GM19240 (cell line): ENCODE measurements around the gene CHD1.

Source experiments
- DNase-seq: peaks from one replicate; pipeline ENCODE4 v3.0.0; 2011; ENCODE audit warnings: low spot score; ENCODE audit not compliant: insufficient read length

Gene CHD1

DNA sequence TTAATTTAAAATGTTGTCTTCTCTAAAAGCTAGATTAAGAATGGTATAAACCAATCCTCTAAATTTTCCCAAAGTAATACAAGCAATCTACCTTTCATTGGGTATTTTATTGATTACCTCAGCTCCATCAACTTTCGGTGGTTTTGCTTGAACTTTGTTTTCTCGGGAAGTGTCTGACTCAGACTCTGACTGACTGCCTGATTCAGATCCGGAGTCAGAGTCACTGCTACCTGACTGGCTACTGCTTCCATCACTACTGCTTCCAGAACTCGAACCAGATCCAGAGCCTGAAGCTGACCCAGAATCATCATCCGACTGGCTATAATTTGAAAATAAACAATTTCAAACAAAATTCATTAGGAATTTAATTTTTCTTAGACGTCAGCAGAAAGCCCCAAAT lies 24.0 kb downstream of the CHD1 start:
- DNase-seq: no peak

DNA sequence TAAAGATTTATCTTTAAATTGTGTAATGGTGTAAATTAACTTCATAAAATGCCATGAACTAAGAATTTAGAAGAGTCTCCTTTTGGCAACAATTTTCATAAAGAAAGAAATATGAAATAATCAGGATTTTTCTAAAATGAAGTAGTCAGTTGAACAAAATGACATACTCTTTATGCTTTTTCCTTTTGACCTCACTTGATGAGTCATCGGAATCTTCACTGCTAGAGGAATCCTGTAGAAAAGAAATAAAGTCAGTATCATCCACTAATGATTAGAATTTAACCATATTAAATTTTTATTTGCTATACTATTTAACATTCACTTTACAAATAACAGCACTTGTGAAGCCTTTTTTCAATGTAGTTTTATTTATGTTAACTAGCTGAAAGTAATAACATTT lies 26.1 kb downstream of the CHD1 start:
- no peak for DNase-seq

DNA sequence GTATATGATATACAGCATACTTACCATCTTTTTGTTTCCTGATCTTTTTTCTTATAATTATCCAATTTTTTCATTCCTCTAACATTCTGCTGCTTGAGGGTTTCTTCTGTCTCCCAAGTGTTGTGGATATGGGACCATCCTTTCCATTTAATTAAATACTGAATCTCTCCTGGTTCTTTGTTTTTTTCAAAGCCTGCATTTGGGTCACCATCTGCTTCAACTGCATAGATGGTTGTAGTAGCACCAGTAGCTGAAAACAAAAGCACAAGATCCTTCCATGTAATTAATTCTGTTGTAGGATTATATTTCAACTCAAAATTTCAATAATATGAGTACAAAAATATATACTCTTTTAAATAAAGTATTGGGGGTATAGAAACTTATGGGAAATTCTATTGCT lies 29.4 kb downstream of the CHD1 start:
- no peak for DNase-seq

DNA sequence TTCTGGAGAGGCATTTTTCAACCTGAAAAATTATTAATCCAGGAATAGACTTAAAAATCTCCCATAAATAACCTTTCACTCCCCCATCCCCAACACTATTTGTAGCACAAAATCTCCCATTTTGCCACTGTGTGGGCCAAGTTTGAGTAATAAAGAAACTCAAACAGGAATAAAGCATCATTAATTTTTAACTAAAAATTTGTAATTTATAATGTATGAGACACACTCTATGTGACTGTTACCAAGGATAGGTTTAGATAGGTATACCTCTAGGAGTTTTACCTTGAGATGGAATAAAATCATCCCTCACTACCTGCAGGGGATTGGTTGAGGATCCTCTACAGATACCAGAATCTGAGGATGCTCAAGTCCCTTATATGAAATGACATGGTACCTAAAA lies 30.1 kb downstream of the CHD1 start:
- DNase-seq: no peak

DNA sequence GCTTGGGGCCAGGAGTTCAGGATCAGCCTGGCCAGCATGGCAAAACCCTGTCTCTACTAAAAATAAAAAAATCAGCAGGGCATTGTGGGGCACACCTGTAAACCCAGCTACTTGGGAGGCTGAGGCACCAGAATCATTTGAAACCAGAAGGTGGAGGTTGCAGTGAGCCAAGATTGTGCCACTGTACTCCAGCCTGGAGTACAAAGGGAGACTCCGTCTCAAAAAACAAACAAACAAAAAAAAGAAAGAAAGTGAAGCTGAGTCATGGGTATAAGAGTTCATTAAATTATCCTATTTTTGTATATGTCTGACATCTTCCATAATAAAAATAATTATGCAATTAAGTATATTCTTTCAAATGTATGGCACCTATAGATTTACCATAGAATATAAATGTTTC lies 37.2 kb downstream of the CHD1 start:
- DNase-seq: no peak

DNA sequence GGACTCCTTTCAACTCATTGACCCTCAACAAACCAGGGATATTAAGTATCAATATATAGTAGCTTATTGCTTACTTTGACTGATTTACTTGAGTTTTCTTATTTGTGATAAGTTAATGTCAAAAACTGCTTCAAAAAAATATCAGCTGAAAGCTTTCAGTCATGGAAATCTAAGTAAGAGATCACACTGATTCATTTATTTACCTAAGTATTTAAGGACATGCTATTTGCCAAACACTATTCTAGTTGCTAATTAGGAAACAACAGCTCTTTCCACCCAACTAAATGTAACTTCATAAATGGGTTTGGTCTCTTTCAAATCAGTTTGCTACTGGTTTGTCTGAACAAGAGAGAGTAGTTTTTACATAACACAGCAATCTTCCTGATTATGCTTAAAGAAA lies 48.2 kb downstream of the CHD1 start:
- DNase-seq: no peak

DNA sequence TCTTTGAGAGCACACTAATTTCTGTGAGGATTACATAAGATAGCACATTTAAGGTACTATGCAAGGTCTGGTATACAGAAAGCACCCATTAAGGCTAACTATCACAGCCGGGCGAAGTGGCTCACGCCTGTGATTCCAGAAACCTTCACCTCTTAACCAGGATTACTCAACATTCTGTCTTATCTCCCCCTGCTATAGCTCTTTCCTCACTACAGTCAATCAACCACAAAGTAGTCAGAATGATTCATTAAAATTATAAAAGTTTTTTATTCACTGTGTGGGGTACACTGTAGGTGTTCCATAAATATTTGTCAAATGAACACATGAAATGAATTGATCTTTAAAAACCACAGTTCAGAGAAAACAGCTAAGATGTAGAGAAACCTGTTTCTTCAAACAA lies 48.7 kb downstream of the CHD1 start:
- DNase-seq: no peak

DNA sequence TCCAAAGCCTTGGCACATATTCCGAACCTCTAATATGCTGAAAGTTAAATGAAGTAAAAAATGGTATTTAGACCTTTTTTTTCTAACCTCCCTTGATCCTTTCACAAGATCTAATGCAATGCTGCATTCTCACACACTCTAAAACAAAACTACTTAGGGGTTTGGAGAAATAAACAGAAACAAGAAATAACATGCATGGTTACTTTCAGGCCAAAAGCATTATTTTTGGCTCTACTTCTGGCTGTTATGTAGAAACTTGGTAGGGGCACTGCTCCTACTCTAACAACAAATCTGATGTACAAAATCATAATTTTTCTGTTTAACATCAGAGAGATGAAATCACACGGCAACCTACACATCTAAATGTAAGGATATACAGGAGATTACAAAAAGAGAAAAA lies 51.2 kb downstream of the CHD1 start:
- no peak for DNase-seq

DNA sequence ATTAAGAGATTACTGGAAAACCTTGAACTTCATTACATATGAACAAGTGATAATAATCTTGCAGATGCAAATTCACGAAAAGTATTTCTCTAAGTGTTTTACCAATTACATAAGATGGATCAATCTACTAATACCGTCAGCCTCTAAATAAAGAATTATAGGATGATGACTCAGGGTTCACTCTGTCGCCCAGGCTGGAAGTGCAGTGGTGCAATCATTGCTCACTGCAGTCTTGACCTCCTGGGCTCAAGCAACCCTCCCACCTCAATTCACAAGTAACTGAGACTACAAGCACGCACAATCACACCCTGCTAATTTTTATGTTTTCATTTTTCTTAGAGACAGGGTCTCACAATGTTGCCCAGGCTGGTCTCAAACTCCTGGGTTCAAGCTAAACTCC lies 56.1 kb downstream of the CHD1 start:
- no peak for DNase-seq

DNA sequence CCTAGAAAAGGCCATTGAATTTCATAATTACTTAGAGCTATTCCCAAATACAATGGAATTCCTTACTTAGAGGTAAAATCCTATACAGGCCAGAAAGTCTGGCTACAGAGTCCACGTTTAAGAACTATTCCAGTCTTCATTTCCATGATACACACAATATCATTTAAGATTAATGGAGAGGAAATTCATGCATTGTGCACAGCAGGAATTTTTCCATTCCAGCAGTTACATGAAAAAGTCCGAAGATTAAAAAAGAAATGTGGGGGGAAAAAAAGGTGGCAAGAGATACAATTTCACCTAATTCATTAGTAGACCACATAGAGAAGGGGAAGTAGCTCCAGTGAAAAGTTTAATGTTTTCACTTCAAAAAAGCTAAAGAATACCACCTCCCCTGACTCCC lies 63.1 kb downstream of the CHD1 start:
- no peak for DNase-seq

DNA sequence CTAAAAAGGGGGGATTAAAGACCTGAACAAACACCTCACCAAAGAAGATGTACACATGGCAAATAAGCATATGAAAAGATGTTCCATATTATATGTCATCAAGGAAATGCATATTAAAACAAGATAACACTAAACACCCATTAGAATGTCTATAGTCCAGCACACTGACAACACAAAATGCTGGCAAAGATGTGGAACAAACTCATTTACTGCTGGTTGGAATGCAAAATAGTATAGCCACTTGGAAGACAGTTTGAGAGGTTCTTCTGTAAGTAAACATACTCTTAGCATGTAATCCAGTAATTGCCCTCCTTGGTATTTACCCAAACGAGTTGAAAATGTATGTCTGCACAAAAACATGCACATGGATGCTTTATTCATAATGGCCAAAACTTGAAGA lies 81.8 kb downstream of the CHD1 start:
- DNase-seq: no peak

DNA sequence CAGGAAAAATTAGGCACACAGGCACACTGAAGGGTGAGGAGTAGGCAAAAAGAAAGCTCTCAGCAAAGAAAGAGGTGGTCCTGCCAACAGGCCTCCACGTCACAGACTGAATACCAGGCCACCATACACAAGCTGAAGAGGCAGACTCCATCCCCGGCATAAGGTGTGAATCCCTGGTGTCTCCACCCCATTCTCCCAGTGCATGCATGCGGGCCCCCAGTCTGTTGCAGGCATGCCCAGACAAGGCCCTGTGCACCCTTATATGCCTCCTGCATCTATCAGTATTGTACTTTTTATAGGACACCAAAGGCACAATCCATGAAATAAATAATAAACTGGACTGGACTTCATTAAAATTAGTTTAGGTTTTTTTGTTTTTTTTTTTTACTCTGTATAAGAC lies 82.3 kb downstream of the CHD1 start:
- no peak for DNase-seq

DNA sequence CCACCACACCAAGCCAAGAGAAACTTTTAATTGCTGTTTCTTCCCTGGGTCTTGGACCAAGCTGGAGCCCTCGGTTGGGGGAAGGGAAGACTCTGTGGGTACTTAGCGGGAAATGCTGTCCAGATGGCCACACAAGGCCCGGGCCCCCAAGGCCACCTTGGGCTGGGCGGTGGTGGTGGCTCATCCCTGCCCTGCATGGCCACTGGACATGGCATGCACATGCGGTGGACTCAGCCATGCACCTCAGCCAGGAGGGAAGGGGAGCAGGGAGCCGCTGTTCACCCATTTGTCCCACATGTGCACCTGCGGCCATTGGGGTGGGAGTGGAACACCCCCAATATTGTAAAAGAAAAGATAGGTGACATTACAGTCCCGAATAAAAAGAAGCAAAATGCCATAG lies 82.9 kb downstream of the CHD1 start:
- no peak for DNase-seq

DNA sequence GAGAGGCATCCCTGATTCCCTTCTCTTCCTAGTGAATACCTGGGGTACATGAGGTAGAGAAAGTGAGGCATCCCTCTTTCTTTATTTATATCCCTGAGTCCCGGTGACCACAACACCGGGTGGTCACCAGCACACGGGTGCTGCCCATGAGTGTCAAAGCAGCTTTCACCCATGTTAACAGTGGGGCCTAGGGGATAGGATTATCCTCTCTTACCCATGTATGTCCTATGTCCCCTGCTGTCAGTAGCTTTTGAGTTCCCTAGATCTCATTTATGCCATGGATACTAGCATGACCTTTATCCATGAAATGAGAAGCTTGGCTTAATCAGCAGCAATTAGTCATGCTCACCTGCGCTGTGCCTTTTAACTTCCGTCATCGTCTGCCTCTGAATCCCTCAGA lies 83.9 kb downstream of the CHD1 start:
- no peak for DNase-seq

DNA sequence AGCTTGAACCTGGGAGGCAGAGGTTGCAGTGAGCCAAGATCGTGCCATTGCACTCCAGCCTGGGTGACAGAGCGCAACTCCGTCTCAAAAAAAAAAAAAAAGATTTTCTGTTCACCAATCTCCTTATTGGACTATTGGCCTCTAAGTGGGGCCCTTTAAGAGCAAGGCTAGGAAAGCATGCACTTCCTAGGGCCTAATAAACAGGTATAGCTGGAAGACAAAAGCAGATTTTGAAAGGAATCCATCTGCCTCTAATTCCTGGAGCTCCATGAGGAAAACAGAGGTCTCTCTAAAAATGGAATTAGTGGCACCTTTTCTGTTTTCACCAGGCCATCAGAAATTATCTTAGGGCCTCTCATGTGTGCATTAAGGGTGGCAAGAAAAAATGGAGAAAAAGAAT lies 85.3 kb downstream of the CHD1 start:
- DNase-seq: no peak

DNA sequence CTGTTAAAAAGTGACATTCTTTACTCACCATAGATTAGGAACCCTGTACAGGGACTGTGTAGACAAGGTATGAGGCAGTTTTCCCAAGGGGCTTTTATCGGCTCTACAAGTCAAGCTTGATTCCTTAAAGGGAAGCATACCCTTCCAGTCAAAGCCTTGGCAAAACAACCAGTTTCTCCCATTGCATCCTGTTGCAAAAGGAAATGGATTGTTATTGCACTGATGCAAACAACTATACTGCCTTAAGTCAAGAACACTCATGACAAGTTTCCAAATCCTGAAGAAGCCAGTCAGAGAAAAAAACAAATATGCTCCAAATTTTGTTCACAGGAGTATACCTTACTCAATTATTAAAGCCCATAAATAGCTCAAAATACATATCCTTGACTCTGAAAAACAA lies 87.9 kb downstream of the CHD1 start:
- DNase-seq: no peak

DNA sequence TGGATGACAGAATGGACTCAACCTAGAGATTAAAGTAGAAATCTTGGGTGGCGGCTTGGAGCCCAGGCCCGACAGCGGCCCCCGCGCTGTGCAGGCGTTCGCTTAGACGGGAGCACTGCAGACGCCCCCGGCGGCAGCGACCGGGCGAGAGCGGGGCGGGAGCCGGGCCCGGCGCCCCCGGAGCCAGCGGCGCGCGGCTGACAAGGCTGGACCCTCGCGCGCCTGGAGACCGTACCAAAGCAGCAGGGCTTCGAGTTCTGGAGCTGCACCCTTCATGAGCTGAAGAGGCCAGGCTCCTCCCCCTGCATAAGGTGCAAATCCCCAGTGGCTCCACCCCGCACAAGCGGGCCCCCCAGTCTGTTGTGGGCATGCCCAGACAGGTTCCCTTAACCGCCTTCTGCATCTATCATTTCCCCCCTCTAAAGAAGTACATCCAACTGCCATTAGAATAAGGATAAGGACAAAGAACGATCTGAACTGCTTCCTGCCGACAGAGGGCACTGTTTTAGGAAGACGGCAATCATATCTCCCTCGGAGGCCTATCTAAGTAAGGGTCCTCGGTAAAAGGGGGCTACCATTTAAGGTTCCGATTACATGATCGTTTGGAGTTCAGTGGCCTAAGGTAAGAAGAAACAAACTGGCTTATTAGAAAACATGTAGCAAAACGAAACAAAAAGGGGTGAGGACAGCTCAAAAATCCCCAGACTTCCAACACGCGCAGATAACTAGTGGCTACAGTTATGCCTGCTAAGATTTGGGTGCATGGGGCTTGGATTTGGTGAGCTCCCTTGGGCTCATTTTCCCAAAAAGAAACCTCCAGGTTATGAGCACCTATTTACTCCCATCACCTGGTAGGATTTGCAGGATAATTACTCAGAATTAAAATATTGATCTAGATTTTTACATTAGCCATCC lies 89.1 kb downstream of the CHD1 start:
- no peak for DNase-seq

DNA sequence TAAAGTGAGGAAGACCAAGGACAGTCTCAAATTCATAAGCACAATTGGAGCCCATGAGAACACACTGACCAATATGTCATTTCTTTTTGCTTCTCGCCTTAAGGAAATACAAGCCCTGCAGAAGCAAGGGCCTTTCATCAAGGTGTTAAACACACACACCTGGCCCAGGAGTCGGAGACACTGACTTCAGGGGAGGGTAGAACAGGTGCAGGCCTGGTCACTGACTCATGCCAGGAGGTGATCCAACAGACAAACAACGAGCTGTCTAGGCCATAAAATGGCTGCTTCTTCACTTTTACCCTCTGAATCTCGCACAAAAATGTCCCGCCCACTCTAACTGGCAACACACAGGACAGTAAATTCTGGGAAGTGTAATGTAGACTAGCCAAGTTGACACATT lies 92.6 kb downstream of the CHD1 start:
- no peak for DNase-seq

DNA sequence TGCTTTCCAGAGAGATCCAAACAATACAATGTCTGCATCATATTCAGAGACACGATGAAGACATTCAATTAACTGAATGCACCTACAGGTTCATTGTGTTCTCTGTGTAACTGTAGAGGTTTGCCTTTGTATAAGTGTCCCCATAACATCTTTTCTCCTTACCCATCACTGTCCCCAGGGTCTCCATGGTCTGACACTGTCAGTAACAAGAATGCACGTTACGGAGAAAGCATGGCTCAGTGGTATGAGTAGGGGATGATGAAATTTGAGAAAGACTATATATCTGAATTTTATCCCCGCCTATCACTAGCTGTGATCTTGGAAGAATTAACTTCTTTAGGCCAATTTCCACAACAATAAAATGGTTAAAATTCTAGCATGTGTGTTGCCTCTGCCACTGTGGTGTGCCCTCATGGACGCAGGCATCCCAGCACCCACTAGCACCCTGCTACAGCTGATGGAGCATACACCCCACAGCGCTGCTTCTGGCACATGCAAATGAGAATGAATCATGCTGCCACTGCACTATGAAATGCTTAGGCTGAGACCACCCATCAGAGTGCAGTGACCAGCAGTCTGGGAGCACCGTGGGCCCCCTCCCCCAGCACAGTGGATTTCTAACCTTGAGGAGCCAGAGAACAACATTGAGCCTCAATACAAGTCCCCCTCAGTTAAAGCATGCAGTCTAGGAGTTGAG lies 101.1 kb downstream of the CHD1 start:
- DNase-seq: no peak

DNA sequence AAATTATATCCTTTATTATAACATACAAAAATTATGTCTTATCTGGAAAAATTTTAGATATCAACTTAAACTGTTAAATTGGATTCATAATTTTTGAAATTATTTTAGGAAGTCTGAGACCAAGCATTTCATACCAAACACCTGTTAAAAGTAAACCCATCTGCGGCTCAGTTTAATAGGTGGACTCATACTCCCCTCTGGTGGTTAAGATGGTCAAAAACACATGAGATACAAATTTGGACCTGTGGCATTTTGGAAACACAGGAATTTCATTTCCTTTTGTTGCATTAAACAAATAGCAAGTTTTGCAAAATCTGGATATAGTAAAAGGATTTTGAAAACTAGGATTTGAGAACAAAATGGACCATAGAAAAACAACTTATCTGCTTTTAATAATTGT lies 101.6 kb downstream of the CHD1 start:
- DNase-seq: no peak

DNA sequence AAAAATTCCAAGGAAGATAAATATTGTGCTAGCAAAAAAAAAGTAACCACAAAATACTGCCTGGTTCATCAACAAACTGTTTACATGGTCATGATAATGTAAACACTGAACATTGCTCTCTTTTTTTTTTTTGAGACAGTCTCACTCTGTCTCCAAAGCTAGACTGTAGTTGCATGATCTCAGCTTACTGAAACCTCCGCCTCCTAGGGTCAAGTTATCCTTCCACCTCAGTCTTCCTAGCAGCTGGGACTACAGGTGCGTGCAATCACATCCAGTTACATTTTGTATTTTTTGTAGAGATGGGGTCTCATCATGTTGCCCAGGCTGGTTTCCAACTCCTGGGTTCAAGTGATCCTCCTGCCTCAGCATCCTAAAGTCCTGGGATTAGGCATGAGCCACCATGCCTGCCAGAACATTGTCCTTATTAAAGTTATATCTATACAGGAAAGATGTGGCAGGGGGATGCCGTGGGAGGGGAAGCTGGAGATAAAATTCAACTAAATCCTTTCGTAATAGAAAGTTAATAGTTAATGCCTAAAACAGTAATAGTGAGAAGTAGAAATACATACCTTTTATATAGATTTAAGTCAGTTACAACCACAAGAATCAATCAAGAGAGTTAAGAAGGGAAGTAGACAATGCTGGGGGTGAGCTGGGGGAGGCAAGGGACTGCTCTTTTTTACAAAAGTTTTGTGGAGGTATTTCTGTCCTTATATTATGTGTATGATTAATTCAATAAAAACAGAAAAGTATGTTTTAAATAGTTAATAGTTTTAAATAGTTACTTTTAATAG lies 103.0 kb downstream of the CHD1 start:
- DNase-seq: no peak

DNA sequence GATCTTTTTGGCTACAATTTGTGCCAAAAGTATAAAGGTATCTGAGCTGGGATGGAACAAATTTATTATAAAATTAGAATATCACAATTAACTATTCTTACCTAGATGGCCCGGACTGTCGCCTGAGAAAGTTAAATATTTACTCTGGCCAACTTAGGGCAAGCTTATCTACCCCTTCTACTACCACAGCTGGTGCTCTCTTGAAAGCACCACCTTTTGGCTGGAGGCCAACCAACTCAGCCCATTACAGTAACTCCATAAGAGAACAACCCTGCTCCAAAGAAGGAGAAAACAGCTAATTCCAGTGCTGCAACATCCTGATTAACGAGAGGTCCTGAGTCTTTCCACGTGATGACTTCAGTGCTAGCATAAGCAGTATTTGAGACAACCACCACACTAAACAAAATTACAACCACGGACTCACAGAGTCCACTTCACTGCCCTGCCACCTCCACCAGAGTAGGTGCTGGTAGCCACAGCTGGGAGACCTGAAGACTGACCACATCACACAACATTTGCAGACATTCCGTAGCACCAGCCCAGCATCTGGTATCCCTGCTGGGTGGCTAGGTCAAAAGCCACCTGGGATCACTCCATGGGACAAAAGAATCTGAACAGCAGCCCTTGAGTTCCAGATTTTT lies 112.1 kb downstream of the CHD1 start:
- DNase-seq: no peak
